HepG2 (cell line): ENCODE data around the gene CALML6. TPM values are rescaled to one million over a fixed set of nuclear protein-coding genes. Genes with fewer than 3 reads are reported as not detected.

Source experiments
- ARID2 ChIP-seq: sonication (generic); formaldehyde crosslinking; IDR thresholded peaks from 2 replicates; pipeline ENCODE4 v1.8.1; 2022; ENCODE audit warnings: mild to moderate bottlenecking, missing genetic modification reagents, borderline replicate concordance
- HNF4G ChIP-seq, 2 experiments: sonication (generic) in 1 of 2; formaldehyde crosslinking in 1 of 2; IDR thresholded peaks; 2 replicates each; pipeline versions ENCODE4 v1.4.0 to v1.6.1; 2011 to 2020; ENCODE audit warnings: borderline replicate concordance in 2 of 2, low read depth in 2 of 2, mild to moderate bottlenecking in 2 of 2, low read length in 1 of 2, missing genetic modification reagents in 1 of 2, moderate library complexity in 1 of 2
- KIAA2018 ChIP-seq: sonication (generic); formaldehyde crosslinking; IDR thresholded peaks from 2 replicates; pipeline ENCODE4 v1.5.0; 2020; ENCODE audit warnings: mild to moderate bottlenecking, missing genetic modification reagents, borderline replicate concordance
- KLF6 ChIP-seq: IDR thresholded peaks from 2 replicates; pipeline ENCODE4 v1.8.0; 2016; ENCODE audit warnings: missing biosample characterization, missing genetic modification reagents
- POGZ ChIP-seq: sonication (generic); formaldehyde crosslinking; IDR thresholded peaks from 2 replicates; pipeline ENCODE4 v1.4.0; 2020; ENCODE audit warnings: mild to moderate bottlenecking, missing genetic modification reagents
- REST ChIP-seq, 2 experiments: IDR thresholded peaks; 2 replicates each; pipeline ENCODE4 v1.6.1; 2011 to 2012; ENCODE audit warnings: low read length in 2 of 2, borderline replicate concordance in 1 of 2, low read depth in 1 of 2, mild to moderate bottlenecking in 1 of 2, moderate library complexity in 1 of 2
- U2AF1 ChIP-seq: fragments of 200-400 bp; formaldehyde crosslinking; optimal IDR thresholded peaks from 2 replicates; pipeline ENCODE3; 2017; ENCODE audit warnings: mild to moderate bottlenecking, low read depth, low read length
- ZBTB37 ChIP-seq: sonication (generic); formaldehyde crosslinking; IDR thresholded peaks from 2 replicates; pipeline ENCODE4 v1.4.0; 2020; ENCODE audit warnings: mild to moderate bottlenecking, missing genetic modification reagents
- ZFP62 ChIP-seq: sonication (generic); formaldehyde crosslinking; IDR thresholded peaks from 2 replicates; pipeline ENCODE4 v1.4.0; 2020; ENCODE audit warnings: missing genetic modification reagents
- ZFY ChIP-seq: sonication (generic); formaldehyde crosslinking; IDR thresholded peaks from 2 replicates; pipeline ENCODE4 v1.4.0; 2020; ENCODE audit warnings: missing genetic modification reagents
- ZNF678 ChIP-seq: sonication (generic); formaldehyde crosslinking; IDR thresholded peaks from 2 replicates; pipeline ENCODE4 v1.4.0; 2020; ENCODE audit warnings: mild to moderate bottlenecking, missing genetic modification reagents
- ZSCAN25 ChIP-seq: sonication (generic); formaldehyde crosslinking; IDR thresholded peaks from 2 replicates; pipeline ENCODE4 v1.8.0; 2022; ENCODE audit warnings: mild to moderate bottlenecking, missing genetic modification reagents
- polyA plus RNA-seq, 8 experiments: library from polyadenylated mRNA; depleted of rRNA in 3 of 8; stranded (reverse) in 7 of 8; unstranded in 1 of 8; fragments of >200 nt; fragmentation: Illumina TruSeq in 4 of 8; extraction: Trizol in 4 of 8; gene quantifications; 2 replicates each; pipeline versions ENCODE4 v1.2.1 to v1.2.3, GENCODE V29; 2011 to 2016; ENCODE audit warnings: low read depth in 4 of 8, missing spikeins in 1 of 8, mixed read lengths in 1 of 8; ENCODE audit not compliant: insufficient read depth in 1 of 8
- total RNA-seq, 5 experiments: library from RNA; depleted of rRNA; stranded (reverse); fragments of >200 nt; fragmentation: Illumina TruSeq; extraction: Trizol; gene quantifications; 2 replicates each; pipeline ENCODE4 v1.2.3, GENCODE V29; 2016; ENCODE audit warnings: low read depth in 1 of 5

CALML6 gene
- total and polyA plus RNA-seq, 2 of the 13 experiments (the other 11 are each of a cell fraction or from before 2014, with no cell fraction given), result 0.11 to 0.12 TPM

DNA sequence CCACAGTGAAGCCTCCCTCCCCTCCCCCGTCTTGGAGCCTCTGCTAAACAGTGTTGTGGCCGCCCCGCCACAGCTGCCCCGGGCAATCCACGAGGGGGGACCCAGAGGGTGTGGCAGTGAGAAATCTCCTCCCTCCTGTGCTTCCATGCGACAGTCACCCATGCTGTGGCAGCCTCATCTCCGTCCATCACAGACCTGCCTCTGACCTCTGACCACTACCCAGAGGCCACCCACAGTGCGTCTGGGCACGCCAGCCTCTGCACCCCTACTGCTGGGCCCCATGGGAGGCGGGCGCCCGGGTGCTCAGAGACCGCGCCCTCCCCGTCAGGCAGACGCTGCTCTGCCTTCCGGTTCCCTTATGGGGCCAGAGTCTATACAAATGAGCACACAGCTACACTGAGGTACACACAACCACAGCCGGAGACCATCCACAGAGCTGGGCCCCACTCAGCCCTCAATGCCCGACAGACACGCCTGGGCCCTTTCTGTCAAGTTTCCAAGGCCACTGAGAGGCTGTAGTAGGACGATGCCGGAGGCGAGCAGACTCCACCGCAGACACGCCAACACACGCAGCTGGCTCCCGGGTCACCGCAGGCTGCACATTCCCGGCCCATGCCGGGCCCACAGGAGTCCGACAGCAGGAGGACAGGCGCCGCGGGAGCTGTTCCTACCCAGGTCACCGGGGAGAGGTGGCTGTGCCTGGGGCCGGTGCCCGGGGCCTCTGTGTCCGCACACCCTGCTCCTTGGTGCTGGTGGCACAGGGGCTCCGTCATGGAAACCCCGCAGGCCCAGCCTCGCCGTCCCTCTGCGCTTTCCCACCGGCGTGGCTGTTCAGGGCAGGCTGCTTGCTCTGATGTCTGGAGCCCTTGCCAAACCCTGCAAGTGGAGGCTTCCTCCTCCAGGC, 27.9 kb downstream of the CALML6 start (continued):
- no peak for TF ChIP-seq ZFP62 (CRISPR knock-in tag)
- peak; percentile 85 for TF ChIP-seq ZFY (CRISPR knock-in tag)
- no peak for TF ChIP-seq ARID2
- peak in 1 of 2 experiments; percentile 37; a peak in 1 of 4 replicates for TF ChIP-seq REST (IDR thresholded peaks at IDR 0.05; ENCODE audit: borderline replicate concordance in 1 of 2, low read depth in 1 of 2, low read length in 2 of 2)
- no peak for TF ChIP-seq POGZ (CRISPR knock-in tag)
- TF ChIP-seq U2AF1, result no peak
- peak; percentile 84; the same call in 1 of the 2 replicates for TF ChIP-seq KLF6
- TF ChIP-seq ZNF678, result no peak
- no peak for TF ChIP-seq KIAA2018 (CRISPR knock-in tag)
- TF ChIP-seq ZSCAN25 (CRISPR knock-in tag), result peak; percentile 95
- TF ChIP-seq ZBTB37 (CRISPR knock-in tag), result 0 out of 2 replicates have a peak, but pooled peaks have one; percentile 17
- TF ChIP-seq HNF4G (IDR thresholded peaks at IDR 0.05; ENCODE audit: borderline replicate concordance, low read depth, low read length), result peak; percentile 68; the same call in 1 of the 2 replicates
- peak; percentile 84; the same call in 1 of the 2 replicates for TF ChIP-seq HNF4G (CRISPR knock-in tag; IDR thresholded peaks at IDR 0.05; ENCODE audit: borderline replicate concordance, low read depth)
